ENCODE measurements around the gene HK3.

The HK3 gene

GRCh38 chr5:176902911-176903664, 3.9 kb upstream of the HK3 start:
- no peak for DNase-seq (ENCODE audit: low read depth in 1 of 2, low spot score in 1 of 2)

- DNase-seq (ENCODE audit: low read depth in 1 of 2, low spot score in 1 of 2): no peak
These were observed 3.1 kb upstream of the HK3 start for GRCh38 chr5:176902102-176902814.

- DNase-seq (ENCODE audit: low read depth in 1 of 2, low spot score in 1 of 2): no peak
These were observed 2.3 kb upstream of the HK3 start for GRCh38 chr5:176901260-176902101.

GRCh38 chr5:176900780-176901204, 1.6 kb upstream of the HK3 start:
- no peak for DNase-seq (ENCODE audit: low read depth in 1 of 2, low spot score in 1 of 2)

GRCh38 chr5:176899946-176900779, 1.0 kb upstream of the HK3 start:
- no peak for DNase-seq (ENCODE audit: low read depth in 1 of 2, low spot score in 1 of 2)

GRCh38 chr5:176897263-176897662, 1.9 kb downstream of the HK3 start:
- no peak for DNase-seq (ENCODE audit: low read depth in 1 of 2, low spot score in 1 of 2)

GRCh38 chr5:176895831-176896230, 3.3 kb downstream of the HK3 start:
- DNase-seq (ENCODE audit: low read depth in 1 of 2, low spot score in 1 of 2): no peak

GRCh38 chr5:176894298-176894697, 4.8 kb downstream of the HK3 start:
- DNase-seq (ENCODE audit: low read depth in 1 of 2, low spot score in 1 of 2): no peak

- no peak for DNase-seq (ENCODE audit: low read depth in 1 of 2, low spot score in 1 of 2)
These were observed 6.5 kb downstream of the HK3 start for GRCh38 chr5:176892663-176893062.

GRCh38 chr5:176891331-176891958, 7.7 kb downstream of the HK3 start:
- DNase-seq (ENCODE audit: low read depth in 1 of 2, low spot score in 1 of 2): no peak

GRCh38 chr5:176890455-176891330, 8.5 kb downstream of the HK3 start:
- DNase-seq (ENCODE audit: low read depth in 1 of 2, low spot score in 1 of 2): no peak

- no peak for DNase-seq (ENCODE audit: low read depth in 1 of 2, low spot score in 1 of 2)
These were observed 9.5 kb downstream of the HK3 start for GRCh38 chr5:176889321-176890280.

GRCh38 chr5:176888865-176889165, 10.3 kb downstream of the HK3 start:
- no peak for DNase-seq (ENCODE audit: low read depth in 1 of 2, low spot score in 1 of 2)

- no peak for DNase-seq (ENCODE audit: low read depth in 1 of 2, low spot score in 1 of 2)
These were observed 10.9 kb downstream of the HK3 start for GRCh38 chr5:176888016-176888864.

GRCh38 chr5:176887252-176887849, 11.8 kb downstream of the HK3 start:
- no peak for DNase-seq (ENCODE audit: low read depth in 1 of 2, low spot score in 1 of 2)

GRCh38 chr5:176886336-176887251, 12.6 kb downstream of the HK3 start:
- DNase-seq (ENCODE audit: low read depth in 1 of 2, low spot score in 1 of 2): no peak

Data from activated T-helper 1 cell treated with anti-CD3 and anti-CD28 coated beads, Interleukin-2, amount 50 U/mL, for 16 hours (primary cell).